A549 (cell line): ENCODE data around the gene LAMA3. TPM values are rescaled to one million over a fixed set of nuclear protein-coding genes. Genes with fewer than 3 reads are reported as not detected.

Source experiments
- ATAC-seq, 2 experiments: fragments of 200-7000 bp in 1 of 2; fragments of >200 bp in 1 of 2; cut with Nextera tagmentation in 1 of 2; cut with Tn5 transposase in 1 of 2; 3 replicates each; pipeline versions ENCODE4 v1.8.0 to v1.9.1; 2018 to 2020; ENCODE audit warnings: mild to moderate bottlenecking in 1 of 2, moderate library complexity in 1 of 2
- CTCF ChIA-PET: fragments of 300-600 bp; sonication (Branson Sonifier 250); formaldehyde crosslinking; extraction: SDS; loops from one replicate; lab custom pipeline; 2021; ENCODE audit warnings: antibody characterized with exemption, inconsistent platforms; lab: Yijun Ruan, JAX
- POLR2A ChIA-PET: fragments of 350-600 bp; formaldehyde crosslinking; extraction: SDS; loops from one replicate; lab custom pipeline; 2021; ENCODE audit warnings: antibody characterized with exemption, inconsistent platforms; lab: Yijun Ruan, JAX
- DNase-seq, 2 experiments: peaks; one replicate each; pipeline versions ENCODE4 v3.0.0 to v3.0.0-alpha.2; 2011 to 2016; ENCODE audit warnings: low read depth in 1 of 2, low spot score in 1 of 2
- FAIRE-seq: peaks from 2 replicates; lab custom pipeline; 2011; peaks lifted over from hg19 to GRCh38; lab: Jason Lieb, UNC
- H3K27ac ChIP-seq, 2 experiments: fragments of >200 bp; sonication (Bioruptor Twin); formaldehyde crosslinking; 3 replicates each; pipeline ENCODE4 v1.5.1; 2016 to 2017
- H3K4me1 ChIP-seq: fragments of >200 bp; sonication (Bioruptor Twin); formaldehyde crosslinking; 3 replicates; pipeline ENCODE4 v1.6.1; 2016
- H3K4me2 ChIP-seq: fragments of >200 bp; sonication (Bioruptor Twin); formaldehyde crosslinking; 3 replicates; pipeline ENCODE4 v1.6.1; 2016
- H3K4me3 ChIP-seq: fragments of >200 bp; sonication (Bioruptor Twin); formaldehyde crosslinking; 3 replicates; pipeline ENCODE4 v1.5.1; 2016
- H3K9me3 ChIP-seq: fragments of >200 bp; sonication (Bioruptor Twin); formaldehyde crosslinking; 3 replicates; pipeline ENCODE4 v1.6.1; 2016
- BHLHE40 ChIP-seq: IDR thresholded peaks from 2 replicates; pipeline ENCODE4 v1.6.1; 2012; ENCODE audit warnings: low read depth, low read length, inconsistent platforms
- CBX8 ChIP-seq: fragments of 200-600 bp; sonication (generic); IDR thresholded peaks from 2 replicates; pipeline ENCODE4 v1.6.1; 2016
- CEBPB ChIP-seq, 2 experiments: fragments of >200 bp in 1 of 2; sonication (Bioruptor Twin) in 1 of 2; formaldehyde crosslinking in 1 of 2; IDR thresholded peaks; 2 replicates each; pipeline ENCODE4 v1.6.1; 2012 to 2016
- E2F6 ChIP-seq: IDR thresholded peaks from 2 replicates; pipeline ENCODE4 v1.6.1; 2012; ENCODE audit warnings: low read depth, borderline replicate concordance
- ELK1 ChIP-seq: fragments of 150-350 bp; IDR thresholded peaks from 2 replicates; pipeline ENCODE4 v1.6.1; 2014; ENCODE audit warnings: low read depth, mild to moderate bottlenecking, low read length
- FOSL2 ChIP-seq, 2 experiments: fragments of 450-650 bp in 1 of 2; fragments of >200 bp in 1 of 2; sonication (Bioruptor Twin) in 1 of 2; formaldehyde crosslinking; IDR thresholded peaks; 2 replicates each; pipeline versions ENCODE4 v1.5.0 to v1.6.1; 2016 to 2020; ENCODE audit warnings: mild to moderate bottlenecking in 1 of 2, moderate library complexity in 1 of 2
- GATA3 ChIP-seq: IDR thresholded peaks from 2 replicates; pipeline ENCODE4 v1.6.1; 2012; ENCODE audit warnings: borderline replicate concordance
- HES2 ChIP-seq: fragments of >200 bp; sonication (Bioruptor Twin); formaldehyde crosslinking; IDR thresholded peaks from 2 replicates; pipeline ENCODE4 v1.6.1; 2016
- HEYL ChIP-seq: fragments of 250-450 bp; sonication (Bioruptor Pico); IDR thresholded peaks from 2 replicates; pipeline ENCODE4 v1.8.0; 2021; ENCODE audit warnings: mild to moderate bottlenecking, moderate library complexity
- HOXA7 ChIP-seq: fragments of 250-450 bp; sonication (Bioruptor Pico); IDR thresholded peaks from 2 replicates; pipeline ENCODE4 v1.5.0; 2020; ENCODE audit warnings: mild to moderate bottlenecking, moderate library complexity
- HOXB13 ChIP-seq: fragments of 250-450 bp; sonication (Bioruptor Pico); IDR thresholded peaks from 2 replicates; pipeline ENCODE4 v1.5.0; 2020; ENCODE audit warnings: low read depth, mild to moderate bottlenecking, moderate library complexity
- HOXB5 ChIP-seq: fragments of 250-450 bp; sonication (Bioruptor Pico); IDR thresholded peaks from 2 replicates; pipeline ENCODE4 v1.5.0; 2020; ENCODE audit warnings: mild to moderate bottlenecking, moderate library complexity
- JUNB ChIP-seq: fragments of >200 bp; sonication (Bioruptor Twin); formaldehyde crosslinking; IDR thresholded peaks from 2 replicates; pipeline ENCODE4 v1.6.1; 2016
- KDM1A ChIP-seq: fragments of 200-600 bp; sonication (generic); IDR thresholded peaks from 2 replicates; pipeline ENCODE4 v1.6.1; 2016; ENCODE audit warnings: low read depth, mild to moderate bottlenecking
- NR3C1 ChIP-seq: fragments of >200 bp; sonication (Bioruptor Twin); formaldehyde crosslinking; IDR thresholded peaks from 3 replicates; pipeline ENCODE4 v1.6.1; 2017
- PHF8 ChIP-seq: fragments of 200-600 bp; sonication (generic); IDR thresholded peaks from 2 replicates; pipeline ENCODE4 v1.6.1; 2016; ENCODE audit warnings: low read depth, mild to moderate bottlenecking, antibody characterized with exemption, moderate library complexity, borderline replicate concordance
- RFX5 ChIP-seq: fragments of 450-650 bp; IDR thresholded peaks from 2 replicates; pipeline ENCODE4 v1.7.1; 2014; ENCODE audit warnings: antibody characterized with exemption, mild to moderate bottlenecking, moderate library complexity
- RNF2 ChIP-seq: fragments of 200-600 bp; sonication (generic); IDR thresholded peaks from 2 replicates; pipeline ENCODE4 v1.6.1; 2016; ENCODE audit warnings: low read depth, mild to moderate bottlenecking, antibody characterized with exemption, moderate library complexity, borderline replicate concordance
- SMC3 ChIP-seq: fragments of >200 bp; sonication (Bioruptor Twin); formaldehyde crosslinking; IDR thresholded peaks from 3 replicates; pipeline ENCODE4 v1.6.1; 2018; ENCODE audit warnings: inconsistent platforms
- TFCP2L1 ChIP-seq: fragments of 250-450 bp; sonication (Bioruptor Pico); IDR thresholded peaks from 2 replicates; pipeline ENCODE4 v1.5.0; 2021; ENCODE audit warnings: mild to moderate bottlenecking
- TP53 ChIP-seq: fragments of 250-450 bp; sonication (Bioruptor Pico); IDR thresholded peaks from 2 replicates; pipeline ENCODE4 v1.5.0; 2021; ENCODE audit warnings: mild to moderate bottlenecking, moderate library complexity
- ZSCAN20 ChIP-seq: fragments of 250-450 bp; sonication (Bioruptor Pico); IDR thresholded peaks from 2 replicates; pipeline ENCODE4 v1.8.0; 2022; ENCODE audit warnings: mild to moderate bottlenecking, moderate library complexity
- WGBS: methylation state at CpG from one replicate; pipeline ENCODE4 v1.1.6; 2017; ENCODE audit errors: missing lambda C conversion rate; 5-methylcytosine and 5-hydroxymethylcytosine counted together
- polyA plus RNA-seq, 4 experiments: library from polyadenylated mRNA; depleted of rRNA in 3 of 4; stranded (reverse); fragments of >200 nt; fragmentation: RNase III in 1 of 4; extraction: RNeasy Plus Mini Kit Qiagen cat#74134 plus additional on column Dnase treatment in 1 of 4; gene quantifications; 2 replicates in 3 of 4; 3 replicates in 1 of 4; pipeline ENCODE4 v1.2.3, GENCODE V29; 2011 to 2017
- TF ChIP-seq, protein P1 (sequence below): IDR thresholded peaks from 2 replicates; pipeline ENCODE4 v1.6.1; 2012
- TF ChIP-seq, protein P2 (sequence below): fragments of 200-600 bp; sonication (generic); IDR thresholded peaks from 2 replicates; pipeline ENCODE4 v1.6.1; 2016; ENCODE audit warnings: antibody characterized with exemption, mild to moderate bottlenecking, moderate library complexity
- TF ChIP-seq, protein P3 (sequence below): fragments of 250-450 bp; sonication (Bioruptor Pico); IDR thresholded peaks from 2 replicates; pipeline ENCODE4 v1.5.0; 2021; ENCODE audit warnings: mild to moderate bottlenecking, moderate library complexity, borderline replicate concordance
- TF ChIP-seq, protein P4 (sequence below): fragments of >200 bp; sonication (Bioruptor Twin); formaldehyde crosslinking; IDR thresholded peaks from 3 replicates; pipeline ENCODE4 v1.6.1; 2016

The LAMA3 gene
- polyA plus RNA-seq, 2 of the 4 experiments (the other 2 are of a cell fraction) = 18.2 to 31.0 TPM

- ATAC-seq = no peak
These were observed 87.1 kb downstream of the LAMA3 start for GRCh38 chr18:23776306-23776705.

DNA sequence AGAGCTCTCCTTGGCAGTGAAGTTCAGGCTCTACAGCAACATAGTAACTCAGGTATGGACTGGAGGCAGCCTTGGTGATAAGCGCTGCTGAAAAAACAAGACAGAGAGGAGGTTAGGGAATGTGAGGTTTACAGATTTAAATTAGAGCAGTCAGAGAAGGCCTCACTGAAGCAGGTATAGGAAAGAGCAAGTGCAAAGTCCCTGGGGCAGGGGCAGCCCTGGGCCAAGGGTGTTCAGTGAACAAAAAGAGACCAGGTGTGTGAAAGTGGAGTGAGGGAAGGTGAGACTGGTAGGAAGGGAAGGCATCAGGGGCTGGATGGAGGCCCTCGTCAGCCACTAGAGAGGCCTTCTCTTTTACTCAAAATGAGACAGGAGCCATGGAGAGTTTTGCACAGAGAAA is 89.6 kb downstream of the LAMA3 start:
- no peak overlapping the region for H3K4me2 ChIP-seq
- CTCF ChIA-PET = no interaction called here
- TF ChIP-seq ELK1 = no peak
- TF ChIP-seq JUNB = no peak
- TF ChIP-seq HES2 = no peak
- TF ChIP-seq HOXB13 (CRISPR knock-in tag) = no peak
- TF ChIP-seq, protein P1, sequence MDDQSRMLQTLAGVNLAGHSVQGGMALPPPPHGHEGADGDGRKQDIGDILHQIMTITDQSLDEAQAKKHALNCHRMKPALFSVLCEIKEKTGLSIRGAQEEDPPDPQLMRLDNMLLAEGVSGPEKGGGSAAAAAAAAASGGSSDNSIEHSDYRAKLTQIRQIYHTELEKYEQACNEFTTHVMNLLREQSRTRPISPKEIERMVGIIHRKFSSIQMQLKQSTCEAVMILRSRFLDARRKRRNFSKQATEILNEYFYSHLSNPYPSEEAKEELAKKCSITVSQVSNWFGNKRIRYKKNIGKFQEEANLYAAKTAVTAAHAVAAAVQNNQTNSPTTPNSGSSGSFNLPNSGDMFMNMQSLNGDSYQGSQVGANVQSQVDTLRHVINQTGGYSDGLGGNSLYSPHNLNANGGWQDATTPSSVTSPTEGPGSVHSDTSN = no peak
- TF ChIP-seq TFCP2L1 = no peak
- TF ChIP-seq SMC3 = no peak
- TF ChIP-seq FOSL2 (IDR thresholded peaks at IDR 0.05) = no peak
- no peak for TF ChIP-seq FOSL2 (CRISPR knock-in tag; IDR thresholded peaks at IDR 0.05)
- no peak for TF ChIP-seq NR3C1
- no peak for TF ChIP-seq CEBPB (IDR thresholded peaks at IDR 0.05)
- no peak for TF ChIP-seq BHLHE40
- TF ChIP-seq, all 56 proteins: peak for 0
- DNase-seq = no peak
- 88% methylated on average over 2 of the region's 2 CpGs for WGBS
- ATAC-seq = no peak
- Histone ChIP-seq H3K4me1 (peaks cover 11% of the 10 kb centered on the region), H3K9me3 (no peaks in the 10 kb centered on the region), H3K27ac (no peak overlapping the region), H3K4me3 (no peak overlapping the region)
- POLR2A ChIA-PET = no interaction called here
- FAIRE-seq = no peak

More at GRCh38 chr18:23776306-23776705, 87.1 kb downstream of the LAMA3 start:
- peaks cover 11% of the 10 kb centered on the region for H3K4me1 ChIP-seq
- no peaks in the 10 kb centered on the region for H3K9me3 ChIP-seq
- TF ChIP-seq, protein P2, sequence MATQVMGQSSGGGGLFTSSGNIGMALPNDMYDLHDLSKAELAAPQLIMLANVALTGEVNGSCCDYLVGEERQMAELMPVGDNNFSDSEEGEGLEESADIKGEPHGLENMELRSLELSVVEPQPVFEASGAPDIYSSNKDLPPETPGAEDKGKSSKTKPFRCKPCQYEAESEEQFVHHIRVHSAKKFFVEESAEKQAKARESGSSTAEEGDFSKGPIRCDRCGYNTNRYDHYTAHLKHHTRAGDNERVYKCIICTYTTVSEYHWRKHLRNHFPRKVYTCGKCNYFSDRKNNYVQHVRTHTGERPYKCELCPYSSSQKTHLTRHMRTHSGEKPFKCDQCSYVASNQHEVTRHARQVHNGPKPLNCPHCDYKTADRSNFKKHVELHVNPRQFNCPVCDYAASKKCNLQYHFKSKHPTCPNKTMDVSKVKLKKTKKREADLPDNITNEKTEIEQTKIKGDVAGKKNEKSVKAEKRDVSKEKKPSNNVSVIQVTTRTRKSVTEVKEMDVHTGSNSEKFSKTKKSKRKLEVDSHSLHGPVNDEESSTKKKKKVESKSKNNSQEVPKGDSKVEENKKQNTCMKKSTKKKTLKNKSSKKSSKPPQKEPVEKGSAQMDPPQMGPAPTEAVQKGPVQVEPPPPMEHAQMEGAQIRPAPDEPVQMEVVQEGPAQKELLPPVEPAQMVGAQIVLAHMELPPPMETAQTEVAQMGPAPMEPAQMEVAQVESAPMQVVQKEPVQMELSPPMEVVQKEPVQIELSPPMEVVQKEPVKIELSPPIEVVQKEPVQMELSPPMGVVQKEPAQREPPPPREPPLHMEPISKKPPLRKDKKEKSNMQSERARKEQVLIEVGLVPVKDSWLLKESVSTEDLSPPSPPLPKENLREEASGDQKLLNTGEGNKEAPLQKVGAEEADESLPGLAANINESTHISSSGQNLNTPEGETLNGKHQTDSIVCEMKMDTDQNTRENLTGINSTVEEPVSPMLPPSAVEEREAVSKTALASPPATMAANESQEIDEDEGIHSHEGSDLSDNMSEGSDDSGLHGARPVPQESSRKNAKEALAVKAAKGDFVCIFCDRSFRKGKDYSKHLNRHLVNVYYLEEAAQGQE = no peak
- TF ChIP-seq RNF2 (no peak), E2F6 (no peak), CEBPB (IDR thresholded peaks at IDR 0.05) (no peak), ZSCAN20 (CRISPR knock-in tag) (no peak), TP53 (no peak), HOXB5 (CRISPR knock-in tag) (no peak), HOXB13 (CRISPR knock-in tag) (no peak), HEYL (no peak), GATA3 (no peak), HOXA7 (CRISPR knock-in tag) (no peak), KDM1A (no peak), RFX5 (no peak), PHF8 (no peak), CBX8 (no peak)
- TF ChIP-seq, protein P3, sequence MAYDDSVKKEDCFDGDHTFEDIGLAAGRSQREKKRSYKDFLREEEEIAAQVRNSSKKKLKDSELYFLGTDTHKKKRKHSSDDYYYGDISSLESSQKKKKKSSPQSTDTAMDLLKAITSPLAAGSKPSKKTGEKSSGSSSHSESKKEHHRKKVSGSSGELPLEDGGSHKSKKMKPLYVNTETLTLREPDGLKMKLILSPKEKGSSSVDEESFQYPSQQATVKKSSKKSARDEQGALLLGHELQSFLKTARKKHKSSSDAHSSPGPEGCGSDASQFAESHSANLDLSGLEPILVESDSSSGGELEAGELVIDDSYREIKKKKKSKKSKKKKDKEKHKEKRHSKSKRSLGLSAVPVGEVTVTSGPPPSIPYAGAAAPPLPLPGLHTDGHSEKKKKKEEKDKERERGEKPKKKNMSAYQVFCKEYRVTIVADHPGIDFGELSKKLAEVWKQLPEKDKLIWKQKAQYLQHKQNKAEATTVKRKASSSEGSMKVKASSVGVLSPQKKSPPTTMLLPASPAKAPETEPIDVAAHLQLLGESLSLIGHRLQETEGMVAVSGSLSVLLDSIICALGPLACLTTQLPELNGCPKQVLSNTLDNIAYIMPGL (CRISPR knock-in tag) = no peak
- TF ChIP-seq, protein P4, sequence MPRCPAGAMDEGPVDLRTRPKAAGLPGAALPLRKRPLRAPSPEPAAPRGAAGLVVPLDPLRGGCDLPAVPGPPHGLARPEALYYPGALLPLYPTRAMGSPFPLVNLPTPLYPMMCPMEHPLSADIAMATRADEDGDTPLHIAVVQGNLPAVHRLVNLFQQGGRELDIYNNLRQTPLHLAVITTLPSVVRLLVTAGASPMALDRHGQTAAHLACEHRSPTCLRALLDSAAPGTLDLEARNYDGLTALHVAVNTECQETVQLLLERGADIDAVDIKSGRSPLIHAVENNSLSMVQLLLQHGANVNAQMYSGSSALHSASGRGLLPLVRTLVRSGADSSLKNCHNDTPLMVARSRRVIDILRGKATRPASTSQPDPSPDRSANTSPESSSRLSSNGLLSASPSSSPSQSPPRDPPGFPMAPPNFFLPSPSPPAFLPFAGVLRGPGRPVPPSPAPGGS = no peak
- DNase-seq (no peak), FAIRE-seq (no peak)
- no peak overlapping the region for H3K27ac ChIP-seq
- WGBS = 61% methylated on average over 3 of the region's 3 CpGs
- POLR2A ChIA-PET = no interaction called here
- CTCF ChIA-PET = no interaction called here
- H3K4me2 ChIP-seq = no peak overlapping the region
- H3K4me3 ChIP-seq = no peak overlapping the region
